Urothelium cell line (cell line): Measurements from ENCODE around the gene MMGT1.
A peak's percentile ranks its signal among the peaks of the same experiment; 100 is the strongest.
"Not testable (repeated sequence)": the region's sequence is repeated elsewhere in the genome, so short reads cannot be mapped to it uniquely, and the experiment has no call there.

Experiments
- DNase-seq: peaks from one replicate; pipeline ENCODE4 v3.0.0; 2011; ENCODE audit warnings: low spot score, mixed read lengths
- FAIRE-seq: peaks from 2 replicates; lab custom pipeline; 2011; peaks lifted over from hg19 to GRCh38; lab: Jason Lieb, UNC

MMGT1 gene

GRCh38 chrX:135927897-135928296 lies 45.9 kb downstream of the MMGT1 start:
- no peak for DNase-seq
- FAIRE-seq: no peak

- DNase-seq (peak; percentile 3), FAIRE-seq (no peak)
Observed at GRCh38 chrX:135923353-135923752, 50.4 kb downstream of the MMGT1 start.

- not testable (repeated sequence) for DNase-seq, FAIRE-seq
Observed at GRCh38 chrX:135920516-135920915, 53.3 kb downstream of the MMGT1 start.

GRCh38 chrX:135914404-135914803 lies 59.4 kb downstream of the MMGT1 start:
- no peak for DNase-seq
- no peak for FAIRE-seq
